ENCODE results near the gene DSCAML1. TPM values are rescaled to one million over a fixed set of nuclear protein-coding genes. Genes with fewer than 3 reads are reported as not detected.

Gene DSCAML1
- total and polyA plus RNA-seq, 10 of the 15 experiments (the other 5 are each of a cell fraction or from before 2014, with no cell fraction given), result 0.03 to 0.18 (median 0.06) TPM; not detected in 1

DNA sequence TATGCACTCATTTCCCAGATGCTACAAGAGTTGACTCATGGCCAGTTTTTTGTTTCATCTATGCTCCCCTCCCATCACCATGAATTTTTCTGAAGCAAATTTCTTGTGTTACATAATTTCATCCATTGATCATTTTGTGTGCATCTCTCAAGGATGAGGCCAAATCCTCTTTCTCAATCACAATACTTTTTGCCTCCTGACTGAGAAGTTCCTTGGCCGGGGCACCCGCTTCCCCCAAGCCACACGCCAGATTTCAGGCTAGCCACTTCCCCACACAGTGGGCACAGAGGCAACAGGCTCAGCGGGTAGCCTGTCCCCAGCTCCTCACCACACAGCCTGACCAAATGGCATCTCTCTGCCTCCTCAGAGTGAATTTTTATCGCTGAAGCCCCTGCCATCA is 9.8 kb upstream of the DSCAML1 start:
- Histone ChIP-seq H3K4me1 (ENCODE audit: control insufficient read depth, insufficient read depth, low read length) (peaks cover 17% of the 10 kb centered on the region), H3K79me2 (ENCODE audit: control insufficient read depth, insufficient read depth, low read length) (no peaks in the 10 kb centered on the region), H3K4me3 (no peak overlapping the region), H3K36me3 (ENCODE audit: control insufficient read depth in 2 of 2, insufficient read depth in 2 of 2, low read length in 1 of 2) (no peaks in the 10 kb centered on the region), H4K20me1 (ENCODE audit: control insufficient read depth, insufficient read depth) (no peaks in the 10 kb centered on the region), H3K4me2 (ENCODE audit: control insufficient read depth, insufficient read depth) (no peak overlapping the region), H3K27ac (ENCODE audit: control insufficient read depth, insufficient read depth) (no peak overlapping the region), H3K27me3 (replicated peaks in 1 of 2; ENCODE audit: control insufficient read depth in 2 of 2, insufficient read depth in 2 of 2, low read length in 1 of 2) (no peaks in the 10 kb centered on the region), H2AFZ (ENCODE audit: control insufficient read depth, low read depth, low read length) (no peak overlapping the region), H3K9me3 (replicated peaks; ENCODE audit: control insufficient read depth, insufficient read depth, low read length) (no peaks in the 10 kb centered on the region), H3K9ac (ENCODE audit: control insufficient read depth, insufficient read depth, low read length) (no peak overlapping the region)
- ATAC-seq (no peak), FAIRE-seq (no peak), DNase-seq (ENCODE audit: low read depth, low spot score) (no peak)
- ChIA-PET RAD21 (ENCODE audit: unreplicated experiment) (interaction anchor here (1.0 to 6.4 kb wide), 17 partner anchors 11 to 382 kb away, joined by 3 to 273 read pairs (median 5); no protein-coding TSS in a partner anchor), CTCF (interaction anchor here (0.9 to 8.8 kb wide), 33 partner anchors 11 to 413 kb away, joined by 3 to 360 read pairs (median 6); partner anchors contain the start of gene FXYD2), POLR2A (interaction anchor here (0.5 to 2.8 kb wide), 4 partner anchors 10 to 246 kb away, joined by 3 to 47 read pairs (median 5); no protein-coding TSS in a partner anchor), SMC1A (ENCODE audit: uncharacterized antibody, unreplicated experiment) (interaction anchor here (0.6 to 12.1 kb wide), 29 partner anchors 9 to 391 kb away, joined by 3 to 318 read pairs (median 4); no protein-coding TSS in a partner anchor)
- no TSS peak for BruUV-seq (replicated peaks)
- intact Hi-C loops (cut with micrococcal nuclease; ENCODE audit: unreplicated experiment), result loop anchor here (1.0 to 5.0 kb wide), 3 partner anchors 10 to 380 kb away; no protein-coding TSS in a partner anchor
- in situ Hi-C loops (cut with MboI), result no loop called here
- 60% methylated on average over 5 of the region's 5 CpGs for WGBS (ENCODE audit: insufficient coverage, insufficient replicate concordance, low lambda C conversion rate, missing lambda C conversion rate)
- TF ChIP-seq RAD51 (IDR thresholded peaks at IDR 0.05) (no peak), NRF1 (conservative IDR thresholded peaks at IDR 0.05; ENCODE audit: low read depth, low read length) (no peak), POLR2AphosphoS5 (IDR thresholded peaks at IDR 0.05; ENCODE audit: low read length) (no peak), SMC3 (IDR thresholded peaks at IDR 0.05; ENCODE audit: borderline replicate concordance, low read length) (no peak), BCLAF1 (IDR thresholded peaks at IDR 0.05) (no peak), RB1 (IDR thresholded peaks at IDR 0.05; ENCODE audit: borderline replicate concordance) (no peak), SMAD1 (IDR thresholded peaks at IDR 0.05; ENCODE audit: low read depth, partially characterized antibody) (no peak), PAX5 (IDR thresholded peaks at IDR 0.05; ENCODE audit: borderline replicate concordance, low read depth, low read length) (no peak), RUNX3 (IDR thresholded peaks at IDR 0.05; ENCODE audit: low read length) (no peak), MXI1 (IDR thresholded peaks at IDR 0.05; ENCODE audit: low read depth, low read length) (no peak), TARDBP (IDR thresholded peaks at IDR 0.05; ENCODE audit: borderline replicate concordance) (no peak), TCF12 (IDR thresholded peaks at IDR 0.05; ENCODE audit: low read depth, low read length) (no peak), CHD1 (IDR thresholded peaks at IDR 0.05; ENCODE audit: low read depth, low read length) (no peak), JUND (IDR thresholded peaks at IDR 0.05; ENCODE audit: low read depth, low read length) (no peak), FOS (IDR thresholded peaks at IDR 0.05; ENCODE audit: borderline replicate concordance, extremely low read depth, insufficient read length) (no peak), ESRRA (IDR thresholded peaks at IDR 0.05; ENCODE audit: low read length) (no peak)
- TF ChIP-seq, protein P1, sequence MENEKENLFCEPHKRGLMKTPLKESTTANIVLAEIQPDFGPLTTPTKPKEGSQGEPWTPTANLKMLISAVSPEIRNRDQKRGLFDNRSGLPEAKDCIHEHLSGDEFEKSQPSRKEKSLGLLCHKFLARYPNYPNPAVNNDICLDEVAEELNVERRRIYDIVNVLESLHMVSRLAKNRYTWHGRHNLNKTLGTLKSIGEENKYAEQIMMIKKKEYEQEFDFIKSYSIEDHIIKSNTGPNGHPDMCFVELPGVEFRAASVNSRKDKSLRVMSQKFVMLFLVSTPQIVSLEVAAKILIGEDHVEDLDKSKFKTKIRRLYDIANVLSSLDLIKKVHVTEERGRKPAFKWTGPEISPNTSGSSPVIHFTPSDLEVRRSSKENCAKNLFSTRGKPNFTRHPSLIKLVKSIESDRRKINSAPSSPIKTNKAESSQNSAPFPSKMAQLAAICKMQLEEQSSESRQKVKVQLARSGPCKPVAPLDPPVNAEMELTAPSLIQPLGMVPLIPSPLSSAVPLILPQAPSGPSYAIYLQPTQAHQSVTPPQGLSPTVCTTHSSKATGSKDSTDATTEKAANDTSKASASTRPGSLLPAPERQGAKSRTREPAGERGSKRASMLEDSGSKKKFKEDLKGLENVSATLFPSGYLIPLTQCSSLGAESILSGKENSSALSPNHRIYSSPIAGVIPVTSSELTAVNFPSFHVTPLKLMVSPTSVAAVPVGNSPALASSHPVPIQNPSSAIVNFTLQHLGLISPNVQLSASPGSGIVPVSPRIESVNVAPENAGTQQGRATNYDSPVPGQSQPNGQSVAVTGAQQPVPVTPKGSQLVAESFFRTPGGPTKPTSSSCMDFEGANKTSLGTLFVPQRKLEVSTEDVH (IDR thresholded peaks at IDR 0.05; ENCODE audit: low read depth, partially characterized antibody), result no peak
- TF ChIP-seq, protein P2, sequence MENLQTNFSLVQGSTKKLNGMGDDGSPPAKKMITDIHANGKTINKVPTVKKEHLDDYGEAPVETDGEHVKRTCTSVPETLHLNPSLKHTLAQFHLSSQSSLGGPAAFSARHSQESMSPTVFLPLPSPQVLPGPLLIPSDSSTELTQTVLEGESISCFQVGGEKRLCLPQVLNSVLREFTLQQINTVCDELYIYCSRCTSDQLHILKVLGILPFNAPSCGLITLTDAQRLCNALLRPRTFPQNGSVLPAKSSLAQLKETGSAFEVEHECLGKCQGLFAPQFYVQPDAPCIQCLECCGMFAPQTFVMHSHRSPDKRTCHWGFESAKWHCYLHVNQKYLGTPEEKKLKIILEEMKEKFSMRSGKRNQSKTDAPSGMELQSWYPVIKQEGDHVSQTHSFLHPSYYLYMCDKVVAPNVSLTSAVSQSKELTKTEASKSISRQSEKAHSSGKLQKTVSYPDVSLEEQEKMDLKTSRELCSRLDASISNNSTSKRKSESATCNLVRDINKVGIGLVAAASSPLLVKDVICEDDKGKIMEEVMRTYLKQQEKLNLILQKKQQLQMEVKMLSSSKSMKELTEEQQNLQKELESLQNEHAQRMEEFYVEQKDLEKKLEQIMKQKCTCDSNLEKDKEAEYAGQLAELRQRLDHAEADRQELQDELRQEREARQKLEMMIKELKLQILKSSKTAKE (IDR thresholded peaks at IDR 0.05; ENCODE audit: low read depth, poor library complexity, severe bottlenecking), result no peak

Measured in GM12878 (cell line).